HepG2 (cell line): Measurements from ENCODE around the gene SLC23A3. TPM values are rescaled to one million over a fixed set of nuclear protein-coding genes. Genes with fewer than 3 reads are reported as not detected.

ENCODE experiments used
- HHEX ChIP-seq: IDR thresholded peaks from 2 replicates; pipeline ENCODE4 v1.6.1; 2016; ENCODE audit warnings: control low read depth
- KDM1A ChIP-seq: IDR thresholded peaks from 2 replicates; pipeline ENCODE4 v1.6.1; 2016; ENCODE audit warnings: missing compliant biosample characterization
- KLF6 ChIP-seq: IDR thresholded peaks from 2 replicates; pipeline ENCODE4 v1.8.0; 2016; ENCODE audit warnings: missing biosample characterization, missing genetic modification reagents
- MZF1 ChIP-seq: sonication (generic); formaldehyde crosslinking; IDR thresholded peaks from 2 replicates; pipeline ENCODE4 v1.8.1; 2023; ENCODE audit warnings: mild to moderate bottlenecking, missing genetic modification reagents, borderline replicate concordance
- NFYC ChIP-seq: IDR thresholded peaks from 2 replicates; pipeline ENCODE4 v1.6.1; 2016; ENCODE audit warnings: missing genetic modification reagents, missing compliant biosample characterization
- RFXANK ChIP-seq: IDR thresholded peaks from 2 replicates; pipeline ENCODE4 v1.6.1; 2016
- SNAI1 ChIP-seq: sonication (generic); formaldehyde crosslinking; IDR thresholded peaks from 2 replicates; pipeline ENCODE4 v1.5.0; 2020; ENCODE audit warnings: mild to moderate bottlenecking, missing genetic modification reagents, borderline replicate concordance
- SNAPC2 ChIP-seq: sonication (generic); formaldehyde crosslinking; IDR thresholded peaks from 2 replicates; pipeline ENCODE4 v1.8.1; 2022; ENCODE audit warnings: mild to moderate bottlenecking, missing genetic modification reagents
- ZBTB7A ChIP-seq: sonication (generic); formaldehyde crosslinking; IDR thresholded peaks from 2 replicates; pipeline ENCODE4 v1.8.0; 2022; ENCODE audit warnings: mild to moderate bottlenecking, missing genetic modification reagents
- ZC3H13 ChIP-seq: sonication (generic); formaldehyde crosslinking; IDR thresholded peaks from 2 replicates; pipeline ENCODE4 v1.8.1; 2023; ENCODE audit warnings: mild to moderate bottlenecking, missing genetic modification reagents, moderate library complexity
- ZFP37 ChIP-seq: sonication (generic); formaldehyde crosslinking; IDR thresholded peaks from 2 replicates; pipeline ENCODE4 v1.4.0; 2020; ENCODE audit warnings: missing genetic modification reagents, borderline replicate concordance
- ZMYM4 ChIP-seq: sonication (generic); formaldehyde crosslinking; IDR thresholded peaks from 2 replicates; pipeline ENCODE4 v1.8.1; 2023; ENCODE audit warnings: mild to moderate bottlenecking, missing genetic modification reagents
- ZNF572 ChIP-seq: sonication (generic); formaldehyde crosslinking; IDR thresholded peaks from 2 replicates; pipeline ENCODE4 v1.5.1; 2020; ENCODE audit warnings: mild to moderate bottlenecking, missing genetic modification reagents
- ZNF619 ChIP-seq: sonication (generic); formaldehyde crosslinking; IDR thresholded peaks from 2 replicates; pipeline ENCODE4 v1.4.0; 2020; ENCODE audit warnings: mild to moderate bottlenecking, missing genetic modification reagents
- ZNF678 ChIP-seq: sonication (generic); formaldehyde crosslinking; IDR thresholded peaks from 2 replicates; pipeline ENCODE4 v1.4.0; 2020; ENCODE audit warnings: mild to moderate bottlenecking, missing genetic modification reagents
- ZNF703 ChIP-seq: sonication (generic); formaldehyde crosslinking; IDR thresholded peaks from 2 replicates; pipeline ENCODE4 v1.5.1; 2020; ENCODE audit warnings: missing genetic modification reagents, mild to moderate bottlenecking, moderate library complexity, borderline replicate concordance
- ZNF709 ChIP-seq: sonication (generic); formaldehyde crosslinking; IDR thresholded peaks from 2 replicates; pipeline ENCODE4 v1.5.0; 2020; ENCODE audit warnings: mild to moderate bottlenecking, missing genetic modification reagents
- ZNF749 ChIP-seq: sonication (generic); formaldehyde crosslinking; IDR thresholded peaks from 2 replicates; pipeline ENCODE4 v1.8.0; 2022; ENCODE audit warnings: mild to moderate bottlenecking, missing genetic modification reagents, moderate library complexity, borderline replicate concordance
- ZNF850 ChIP-seq: sonication (generic); formaldehyde crosslinking; conservative IDR thresholded peaks from 2 replicates; pipeline ENCODE4 v1.9.0; 2021; ENCODE audit warnings: mild to moderate bottlenecking, missing genetic modification reagents
- ZNF879 ChIP-seq: sonication (generic); formaldehyde crosslinking; IDR thresholded peaks from 2 replicates; pipeline ENCODE4 v1.8.1; 2023; ENCODE audit warnings: missing genetic modification reagents
- polyA plus RNA-seq, 8 experiments: library from polyadenylated mRNA; depleted of rRNA in 3 of 8; stranded (reverse) in 7 of 8; unstranded in 1 of 8; fragments of >200 nt; fragmentation: Illumina TruSeq in 4 of 8; extraction: Trizol in 4 of 8; gene quantifications; 2 replicates each; pipeline versions ENCODE4 v1.2.1 to v1.2.3, GENCODE V29; 2011 to 2016; ENCODE audit warnings: low read depth in 4 of 8, missing spikeins in 1 of 8, mixed read lengths in 1 of 8; ENCODE audit not compliant: insufficient read depth in 1 of 8
- total RNA-seq, 5 experiments: library from RNA; depleted of rRNA; stranded (reverse); fragments of >200 nt; fragmentation: Illumina TruSeq; extraction: Trizol; gene quantifications; 2 replicates each; pipeline ENCODE4 v1.2.3, GENCODE V29; 2016; ENCODE audit warnings: low read depth in 1 of 5
- TF ChIP-seq, protein P1 (sequence below), 2 experiments: sonication (generic) in 1 of 2; formaldehyde crosslinking in 1 of 2; IDR thresholded peaks; 2 replicates each; pipeline versions ENCODE4 v1.5.1 to v1.6.1; 2011 to 2020; ENCODE audit warnings: borderline replicate concordance in 1 of 2, low read depth in 1 of 2, low read length in 1 of 2, mild to moderate bottlenecking in 1 of 2, missing genetic modification reagents in 1 of 2, moderate library complexity in 1 of 2
- TF ChIP-seq, protein P2 (sequence below): sonication (generic); formaldehyde crosslinking; conservative IDR thresholded peaks from 2 replicates; pipeline ENCODE4 v1.4.0; 2020; ENCODE audit warnings: mild to moderate bottlenecking, missing genetic modification reagents, moderate library complexity
- TF ChIP-seq, protein P3 (sequence below): IDR thresholded peaks from 2 replicates; pipeline ENCODE4 v1.6.1; 2016; ENCODE audit warnings: missing biosample characterization, missing genetic modification reagents, low read depth

Gene SLC23A3
- total and polyA plus RNA-seq, 2 of the 13 experiments (the other 11 are each of a cell fraction or from before 2014, with no cell fraction given) = 0.38 to 0.78 TPM

DNA sequence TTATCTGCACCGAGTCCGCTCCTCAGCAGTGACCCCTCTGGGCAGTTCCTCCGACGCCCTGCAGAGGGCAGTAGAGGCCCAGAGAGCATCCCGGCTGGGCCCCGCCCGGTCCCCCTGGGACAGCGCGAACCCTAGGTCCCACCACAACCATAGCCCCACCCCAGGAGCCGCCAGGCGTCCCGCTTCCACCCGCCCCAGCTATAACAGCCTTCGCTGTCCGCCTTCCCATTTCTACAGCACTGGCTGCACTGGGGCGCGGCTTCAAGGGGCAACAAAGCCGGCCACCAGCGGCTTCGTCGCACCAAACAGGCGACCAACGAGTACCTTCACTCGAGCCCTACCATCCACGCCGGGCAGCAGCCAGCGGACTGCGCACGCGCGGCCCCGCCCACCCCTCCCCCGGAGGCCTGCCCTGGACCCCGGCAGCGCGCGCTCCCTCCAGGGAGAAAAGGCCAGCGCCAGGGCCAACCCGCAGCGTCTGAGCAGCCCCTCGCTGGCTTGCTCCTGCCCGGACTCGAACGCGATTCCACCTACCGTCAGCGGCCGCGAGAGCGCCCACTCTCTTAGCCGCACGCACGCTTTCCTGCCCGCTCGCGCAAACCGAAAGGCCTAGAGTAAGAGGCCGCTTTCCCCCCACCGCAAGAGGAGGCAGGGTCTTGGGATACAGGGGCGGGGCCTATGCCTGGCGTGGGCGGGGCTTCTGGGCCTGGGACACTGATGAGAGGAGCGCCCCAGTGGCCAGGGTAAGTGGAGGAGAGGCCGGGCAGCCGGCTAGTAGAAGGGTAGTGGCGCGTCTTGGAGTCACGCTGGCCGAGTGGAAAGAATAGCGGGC, 9.4 kb downstream of the SLC23A3 start, which contains the start of gene NHEJ1 (continued):
- TF ChIP-seq, protein P1, sequence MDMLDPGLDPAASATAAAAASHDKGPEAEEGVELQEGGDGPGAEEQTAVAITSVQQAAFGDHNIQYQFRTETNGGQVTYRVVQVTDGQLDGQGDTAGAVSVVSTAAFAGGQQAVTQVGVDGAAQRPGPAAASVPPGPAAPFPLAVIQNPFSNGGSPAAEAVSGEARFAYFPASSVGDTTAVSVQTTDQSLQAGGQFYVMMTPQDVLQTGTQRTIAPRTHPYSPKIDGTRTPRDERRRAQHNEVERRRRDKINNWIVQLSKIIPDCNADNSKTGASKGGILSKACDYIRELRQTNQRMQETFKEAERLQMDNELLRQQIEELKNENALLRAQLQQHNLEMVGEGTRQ (IDR thresholded peaks at IDR 0.05; ENCODE audit: low read depth, low read length) = no peak
- TF ChIP-seq, protein P1 (CRISPR knock-in tag; IDR thresholded peaks at IDR 0.05; ENCODE audit: borderline replicate concordance) = no peak
- no peak for TF ChIP-seq NFYC (CRISPR knock-in tag)
- no peak for TF ChIP-seq ZNF703
- no peak for TF ChIP-seq HHEX
- peak; percentile 81; the same call in 1 of the 2 replicates for TF ChIP-seq ZMYM4
- TF ChIP-seq MZF1 (CRISPR knock-in tag) = no peak
- TF ChIP-seq ZNF879 (CRISPR knock-in tag) = peak; percentile 94
- TF ChIP-seq, protein P2, sequence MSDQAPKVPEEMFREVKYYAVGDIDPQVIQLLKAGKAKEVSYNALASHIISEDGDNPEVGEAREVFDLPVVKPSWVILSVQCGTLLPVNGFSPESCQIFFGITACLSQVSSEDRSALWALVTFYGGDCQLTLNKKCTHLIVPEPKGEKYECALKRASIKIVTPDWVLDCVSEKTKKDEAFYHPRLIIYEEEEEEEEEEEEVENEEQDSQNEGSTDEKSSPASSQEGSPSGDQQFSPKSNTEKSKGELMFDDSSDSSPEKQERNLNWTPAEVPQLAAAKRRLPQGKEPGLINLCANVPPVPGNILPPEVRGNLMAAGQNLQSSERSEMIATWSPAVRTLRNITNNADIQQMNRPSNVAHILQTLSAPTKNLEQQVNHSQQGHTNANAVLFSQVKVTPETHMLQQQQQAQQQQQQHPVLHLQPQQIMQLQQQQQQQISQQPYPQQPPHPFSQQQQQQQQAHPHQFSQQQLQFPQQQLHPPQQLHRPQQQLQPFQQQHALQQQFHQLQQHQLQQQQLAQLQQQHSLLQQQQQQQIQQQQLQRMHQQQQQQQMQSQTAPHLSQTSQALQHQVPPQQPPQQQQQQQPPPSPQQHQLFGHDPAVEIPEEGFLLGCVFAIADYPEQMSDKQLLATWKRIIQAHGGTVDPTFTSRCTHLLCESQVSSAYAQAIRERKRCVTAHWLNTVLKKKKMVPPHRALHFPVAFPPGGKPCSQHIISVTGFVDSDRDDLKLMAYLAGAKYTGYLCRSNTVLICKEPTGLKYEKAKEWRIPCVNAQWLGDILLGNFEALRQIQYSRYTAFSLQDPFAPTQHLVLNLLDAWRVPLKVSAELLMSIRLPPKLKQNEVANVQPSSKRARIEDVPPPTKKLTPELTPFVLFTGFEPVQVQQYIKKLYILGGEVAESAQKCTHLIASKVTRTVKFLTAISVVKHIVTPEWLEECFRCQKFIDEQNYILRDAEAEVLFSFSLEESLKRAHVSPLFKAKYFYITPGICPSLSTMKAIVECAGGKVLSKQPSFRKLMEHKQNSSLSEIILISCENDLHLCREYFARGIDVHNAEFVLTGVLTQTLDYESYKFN (CRISPR knock-in tag) = 0 out of 2 replicates have a peak, but pooled peaks have one; percentile 50
- TF ChIP-seq KDM1A (CRISPR knock-in tag) = no peak
- peak; percentile 94; the same call in 1 of the 2 replicates for TF ChIP-seq ZNF709 (CRISPR knock-in tag)
- TF ChIP-seq, protein P3, sequence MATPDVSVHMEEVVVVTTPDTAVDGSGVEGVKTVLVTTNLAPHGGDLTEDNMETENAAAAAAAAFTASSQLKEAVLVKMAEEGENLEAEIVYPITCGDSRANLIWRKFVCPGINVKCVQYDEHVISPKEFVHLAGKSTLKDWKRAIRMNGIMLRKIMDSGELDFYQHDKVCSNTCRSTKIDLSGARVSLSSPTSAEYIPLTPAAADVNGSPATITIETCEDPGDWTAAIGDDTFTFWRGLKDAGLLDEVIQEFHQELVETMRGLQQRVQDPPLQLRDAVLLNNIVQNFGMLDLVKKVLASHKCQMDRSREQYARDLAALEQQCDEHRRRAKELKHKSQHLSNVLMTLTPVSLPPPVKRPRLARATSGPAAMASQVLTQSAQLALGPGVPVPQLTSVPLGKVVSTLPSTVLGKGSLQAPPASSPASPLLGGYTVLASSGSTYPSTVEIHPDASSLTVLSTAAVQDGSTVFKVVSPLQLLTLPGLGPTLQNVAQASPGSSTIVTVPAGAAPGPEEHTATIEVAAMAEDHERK (CRISPR knock-in tag) = no peak
- peak; percentile 95; the same call in 1 of the 2 replicates for TF ChIP-seq ZFP37 (CRISPR knock-in tag)
- peak; percentile 77; the same call in 1 of the 2 replicates for TF ChIP-seq ZNF749 (CRISPR knock-in tag)
- TF ChIP-seq SNAPC2 (CRISPR knock-in tag) = peak; percentile 94
- no peak for TF ChIP-seq RFXANK (CRISPR knock-in tag)
- TF ChIP-seq ZNF572 (CRISPR knock-in tag) = 0 out of 2 replicates have a peak, but pooled peaks have one; percentile 52
- TF ChIP-seq ZNF678 (CRISPR knock-in tag) = peak; percentile 28; the same call in 1 of the 2 replicates
- no peak for TF ChIP-seq ZNF850 (CRISPR knock-in tag)
- peak; percentile 95 for TF ChIP-seq KLF6 (CRISPR knock-in tag)
- TF ChIP-seq ZBTB7A (CRISPR knock-in tag) = peak; percentile 74
- TF ChIP-seq SNAI1 (CRISPR knock-in tag) = peak; percentile 34; the same call in 1 of the 2 replicates
- TF ChIP-seq ZNF619 (CRISPR knock-in tag) = no peak
- no peak; the same call in 1 of the 2 replicates for TF ChIP-seq ZC3H13 (CRISPR knock-in tag)
